HL-60 (cell line): ENCODE measurements around the gene AMDHD1.

Experiments
- DNase-seq, 2 experiments: peaks; one replicate each; pipeline ENCODE4 v3.0.0-alpha.2; 2010 to 2020; ENCODE audit warnings: low read depth in 1 of 2, low spot score in 1 of 2
- H3K27ac ChIP-seq: fragments of 250-450 bp; sonication (Bioruptor Pico); replicated peaks from 2 replicates; pipeline ENCODE4 v1.5.1; 2020; ENCODE audit warnings: mild to moderate bottlenecking, moderate library complexity
- H3K27me3 ChIP-seq: fragments of 250-450 bp; sonication (Bioruptor Pico); 2 replicates; pipeline ENCODE4 v1.5.1; 2021; ENCODE audit warnings: mild to moderate bottlenecking, moderate library complexity; ENCODE audit not compliant: insufficient read depth, poor library complexity, severe bottlenecking
- H3K4me3 ChIP-seq: replicated peaks from 2 replicates; pipeline ENCODE4 v1.5.1; 2011; ENCODE audit warnings: mild to moderate bottlenecking, control low read depth, low read length; ENCODE audit not compliant: insufficient read depth
- GABPA ChIP-seq: IDR thresholded peaks from 2 replicates; pipeline ENCODE4 v1.6.1; 2012; ENCODE audit warnings: low read depth
- POLR2AphosphoS5 ChIP-seq: IDR thresholded peaks from 2 replicates; pipeline ENCODE4 v1.6.1; 2012; ENCODE audit warnings: low read depth
- SPI1 ChIP-seq: IDR thresholded peaks from 2 replicates; pipeline ENCODE4 v1.6.1; 2012; ENCODE audit warnings: low read depth, mild to moderate bottlenecking, borderline replicate concordance
- TF ChIP-seq, protein P1 (sequence below): IDR thresholded peaks from 2 replicates; pipeline ENCODE4 v1.6.1; 2012; ENCODE audit warnings: low read depth; ENCODE audit not compliant: insufficient replicate concordance
- TF ChIP-seq, protein P2 (sequence below): IDR thresholded peaks from one replicate; pipeline ENCODE4 v1.5.1; 2011; ENCODE audit warnings: low read length, control low read depth, inconsistent platforms; ENCODE audit not compliant: insufficient read depth

Gene AMDHD1

DNA sequence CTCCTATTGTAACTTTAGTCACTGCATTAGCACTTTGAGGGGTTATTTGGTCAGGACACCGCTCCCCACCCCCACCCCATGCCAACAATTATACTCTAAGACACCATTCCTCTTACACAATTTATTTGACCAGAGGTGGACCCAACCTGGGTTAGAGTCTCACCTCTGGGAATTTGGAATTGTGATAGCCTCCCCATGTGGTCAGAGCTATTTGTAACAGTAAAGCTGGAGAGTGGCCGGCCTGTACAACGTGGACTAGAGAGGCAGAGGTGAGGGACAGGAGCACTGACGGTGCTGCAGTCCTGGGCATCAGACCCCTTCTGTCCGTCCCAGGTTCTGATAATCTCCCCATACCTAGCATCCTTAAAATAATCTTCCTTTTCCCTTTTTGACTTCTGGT is 56.4 kb downstream of the AMDHD1 start:
- no peak for DNase-seq
- no peak overlapping the region for H3K4me3 ChIP-seq
- TF ChIP-seq, protein P1, sequence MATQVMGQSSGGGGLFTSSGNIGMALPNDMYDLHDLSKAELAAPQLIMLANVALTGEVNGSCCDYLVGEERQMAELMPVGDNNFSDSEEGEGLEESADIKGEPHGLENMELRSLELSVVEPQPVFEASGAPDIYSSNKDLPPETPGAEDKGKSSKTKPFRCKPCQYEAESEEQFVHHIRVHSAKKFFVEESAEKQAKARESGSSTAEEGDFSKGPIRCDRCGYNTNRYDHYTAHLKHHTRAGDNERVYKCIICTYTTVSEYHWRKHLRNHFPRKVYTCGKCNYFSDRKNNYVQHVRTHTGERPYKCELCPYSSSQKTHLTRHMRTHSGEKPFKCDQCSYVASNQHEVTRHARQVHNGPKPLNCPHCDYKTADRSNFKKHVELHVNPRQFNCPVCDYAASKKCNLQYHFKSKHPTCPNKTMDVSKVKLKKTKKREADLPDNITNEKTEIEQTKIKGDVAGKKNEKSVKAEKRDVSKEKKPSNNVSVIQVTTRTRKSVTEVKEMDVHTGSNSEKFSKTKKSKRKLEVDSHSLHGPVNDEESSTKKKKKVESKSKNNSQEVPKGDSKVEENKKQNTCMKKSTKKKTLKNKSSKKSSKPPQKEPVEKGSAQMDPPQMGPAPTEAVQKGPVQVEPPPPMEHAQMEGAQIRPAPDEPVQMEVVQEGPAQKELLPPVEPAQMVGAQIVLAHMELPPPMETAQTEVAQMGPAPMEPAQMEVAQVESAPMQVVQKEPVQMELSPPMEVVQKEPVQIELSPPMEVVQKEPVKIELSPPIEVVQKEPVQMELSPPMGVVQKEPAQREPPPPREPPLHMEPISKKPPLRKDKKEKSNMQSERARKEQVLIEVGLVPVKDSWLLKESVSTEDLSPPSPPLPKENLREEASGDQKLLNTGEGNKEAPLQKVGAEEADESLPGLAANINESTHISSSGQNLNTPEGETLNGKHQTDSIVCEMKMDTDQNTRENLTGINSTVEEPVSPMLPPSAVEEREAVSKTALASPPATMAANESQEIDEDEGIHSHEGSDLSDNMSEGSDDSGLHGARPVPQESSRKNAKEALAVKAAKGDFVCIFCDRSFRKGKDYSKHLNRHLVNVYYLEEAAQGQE = no peak
- no peak for TF ChIP-seq GABPA
- TF ChIP-seq, protein P2, sequence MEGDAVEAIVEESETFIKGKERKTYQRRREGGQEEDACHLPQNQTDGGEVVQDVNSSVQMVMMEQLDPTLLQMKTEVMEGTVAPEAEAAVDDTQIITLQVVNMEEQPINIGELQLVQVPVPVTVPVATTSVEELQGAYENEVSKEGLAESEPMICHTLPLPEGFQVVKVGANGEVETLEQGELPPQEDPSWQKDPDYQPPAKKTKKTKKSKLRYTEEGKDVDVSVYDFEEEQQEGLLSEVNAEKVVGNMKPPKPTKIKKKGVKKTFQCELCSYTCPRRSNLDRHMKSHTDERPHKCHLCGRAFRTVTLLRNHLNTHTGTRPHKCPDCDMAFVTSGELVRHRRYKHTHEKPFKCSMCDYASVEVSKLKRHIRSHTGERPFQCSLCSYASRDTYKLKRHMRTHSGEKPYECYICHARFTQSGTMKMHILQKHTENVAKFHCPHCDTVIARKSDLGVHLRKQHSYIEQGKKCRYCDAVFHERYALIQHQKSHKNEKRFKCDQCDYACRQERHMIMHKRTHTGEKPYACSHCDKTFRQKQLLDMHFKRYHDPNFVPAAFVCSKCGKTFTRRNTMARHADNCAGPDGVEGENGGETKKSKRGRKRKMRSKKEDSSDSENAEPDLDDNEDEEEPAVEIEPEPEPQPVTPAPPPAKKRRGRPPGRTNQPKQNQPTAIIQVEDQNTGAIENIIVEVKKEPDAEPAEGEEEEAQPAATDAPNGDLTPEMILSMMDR = no peak
- TF ChIP-seq SPI1 = no peak
- H3K27me3 ChIP-seq = no peaks in the 10 kb centered on the region
- H3K27ac ChIP-seq = no peak overlapping the region

DNA sequence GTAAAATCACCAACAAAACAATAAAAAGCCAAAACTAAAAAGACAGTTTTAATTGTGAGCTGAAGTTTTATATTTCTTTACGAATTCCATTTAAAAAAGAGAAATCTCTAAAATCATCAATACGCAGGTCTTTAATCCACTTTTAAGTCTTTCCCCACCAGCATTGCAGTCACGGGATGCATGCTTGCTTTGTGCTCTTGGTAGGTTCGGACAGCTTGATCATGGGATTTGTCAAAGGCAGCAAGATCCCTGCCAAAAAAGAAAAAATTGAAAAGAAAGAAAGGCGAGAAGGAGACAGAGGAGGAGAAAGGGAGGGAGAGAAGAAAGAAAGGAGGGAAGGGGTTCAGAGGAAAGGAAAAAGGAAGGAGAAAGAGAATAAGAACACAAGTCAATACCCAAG is 57.7 kb downstream of the AMDHD1 start:
- TF ChIP-seq, protein P1 = no peak
- TF ChIP-seq POLR2AphosphoS5 = no peak
- TF ChIP-seq, protein P2 = no peak
- TF ChIP-seq GABPA = no peak
- no peak for TF ChIP-seq SPI1
- Histone ChIP-seq H3K27ac (no peak overlapping the region), H3K4me3 (no peak overlapping the region), H3K27me3 (no peaks in the 10 kb centered on the region)
- no peak for DNase-seq

DNA sequence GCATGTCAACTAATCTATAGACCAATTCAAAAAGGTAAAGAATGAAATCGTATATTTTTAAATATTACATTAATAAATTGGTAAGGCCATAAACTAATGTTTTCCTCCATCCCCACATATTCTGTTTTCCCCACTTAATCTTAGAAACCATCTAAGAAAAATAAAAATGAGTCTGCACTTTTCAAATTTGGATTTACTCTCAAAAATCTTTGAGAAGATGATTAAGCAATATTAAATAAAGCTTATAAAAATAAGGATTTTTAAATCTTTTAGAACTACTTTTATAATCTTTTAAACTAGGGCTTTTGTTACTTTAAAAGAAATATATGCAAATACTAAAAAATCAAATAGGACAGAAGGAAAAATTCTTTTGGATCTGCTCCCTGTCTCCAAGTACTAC is 63.6 kb downstream of the AMDHD1 start:
- no peak for TF ChIP-seq GABPA
- TF ChIP-seq, protein P1 = no peak
- TF ChIP-seq POLR2AphosphoS5 = no peak
- TF ChIP-seq SPI1 = no peak
- TF ChIP-seq, protein P2 = no peak
- H3K27ac ChIP-seq = no peak overlapping the region
- no peaks in the 10 kb centered on the region for H3K27me3 ChIP-seq
- H3K4me3 ChIP-seq = no peak overlapping the region
- DNase-seq = no peak
